ENCODE data around the gene PLBD2.

DNA sequence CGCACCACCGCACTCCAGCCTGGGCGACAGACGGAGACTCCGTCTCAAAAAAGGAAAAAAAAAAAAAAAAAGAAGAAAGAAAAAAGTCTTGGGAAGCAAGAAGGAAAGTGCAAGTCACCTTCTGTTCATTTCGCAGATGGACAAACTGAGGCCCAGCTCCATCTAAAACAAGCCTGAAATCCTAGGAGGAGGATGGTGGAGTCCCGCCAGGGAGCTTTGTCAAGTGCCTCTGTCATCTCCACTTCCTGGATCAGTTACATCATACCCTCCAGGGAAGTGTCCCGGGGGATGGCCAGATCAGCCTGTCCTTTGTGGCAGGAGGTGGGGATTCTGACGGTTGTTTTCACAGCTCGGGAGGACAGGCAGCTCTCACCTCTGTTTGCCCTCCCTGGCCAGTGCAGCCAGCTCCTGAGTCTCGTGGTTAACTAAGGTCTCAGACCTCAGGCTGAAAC lies 55.1 kb downstream of the PLBD2 start:
- TF ChIP-seq, protein P1, sequence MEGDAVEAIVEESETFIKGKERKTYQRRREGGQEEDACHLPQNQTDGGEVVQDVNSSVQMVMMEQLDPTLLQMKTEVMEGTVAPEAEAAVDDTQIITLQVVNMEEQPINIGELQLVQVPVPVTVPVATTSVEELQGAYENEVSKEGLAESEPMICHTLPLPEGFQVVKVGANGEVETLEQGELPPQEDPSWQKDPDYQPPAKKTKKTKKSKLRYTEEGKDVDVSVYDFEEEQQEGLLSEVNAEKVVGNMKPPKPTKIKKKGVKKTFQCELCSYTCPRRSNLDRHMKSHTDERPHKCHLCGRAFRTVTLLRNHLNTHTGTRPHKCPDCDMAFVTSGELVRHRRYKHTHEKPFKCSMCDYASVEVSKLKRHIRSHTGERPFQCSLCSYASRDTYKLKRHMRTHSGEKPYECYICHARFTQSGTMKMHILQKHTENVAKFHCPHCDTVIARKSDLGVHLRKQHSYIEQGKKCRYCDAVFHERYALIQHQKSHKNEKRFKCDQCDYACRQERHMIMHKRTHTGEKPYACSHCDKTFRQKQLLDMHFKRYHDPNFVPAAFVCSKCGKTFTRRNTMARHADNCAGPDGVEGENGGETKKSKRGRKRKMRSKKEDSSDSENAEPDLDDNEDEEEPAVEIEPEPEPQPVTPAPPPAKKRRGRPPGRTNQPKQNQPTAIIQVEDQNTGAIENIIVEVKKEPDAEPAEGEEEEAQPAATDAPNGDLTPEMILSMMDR (IDR thresholded peaks at IDR 0.05) = no peak
- TF ChIP-seq POLR2A (IDR thresholded peaks at IDR 0.05) = no peak

Measured in body of pancreas (tissue), 4 donors.